KMS-11 (cell line): Measurements from ENCODE around the gene MAP4K5.
"Not testable (repeated sequence)": the region's sequence is repeated elsewhere in the genome, so short reads cannot be mapped to it uniquely, and the experiment has no call there.

Source experiments
- H2AFZ ChIP-seq: fragments of 200-600 bp; sonication (generic); 2 replicates; pipeline ENCODE4 v1.6.1; 2016; ENCODE audit warnings: antibody characterized with exemption, mixed run types, low read depth
- H3K27ac ChIP-seq: fragments of 200-600 bp; sonication (generic); 2 replicates; pipeline ENCODE4 v1.6.1; 2016; ENCODE audit warnings: mild to moderate bottlenecking, mixed run types
- H3K27me3 ChIP-seq: fragments of 200-600 bp; sonication (generic); 2 replicates; pipeline ENCODE4 v1.6.1; 2017; ENCODE audit warnings: mild to moderate bottlenecking, low read depth, mixed run types, moderate library complexity; ENCODE audit not compliant: insufficient read depth
- H3K36me3 ChIP-seq: fragments of 200-600 bp; sonication (generic); 2 replicates; pipeline ENCODE4 v1.6.1; 2017; ENCODE audit warnings: mild to moderate bottlenecking, mixed run types; ENCODE audit not compliant: insufficient read depth
- H3K4me1 ChIP-seq: fragments of 200-600 bp; sonication (generic); 2 replicates; pipeline ENCODE4 v1.6.1; 2016; ENCODE audit warnings: mild to moderate bottlenecking, low read depth, mixed run types; ENCODE audit not compliant: poor library complexity, severe bottlenecking
- H3K4me2 ChIP-seq: fragments of 200-600 bp; sonication (generic); 2 replicates; pipeline ENCODE4 v1.7.0; 2016; ENCODE audit warnings: mild to moderate bottlenecking, mixed run types
- H3K4me3 ChIP-seq: fragments of 200-600 bp; sonication (generic); IDR thresholded peaks from 2 replicates; pipeline ENCODE4 v1.6.1; 2017; ENCODE audit warnings: low read depth, low read length, mixed read lengths; ENCODE audit not compliant: insufficient read depth
- H3K79me2 ChIP-seq: fragments of 200-600 bp; sonication (generic); 2 replicates; pipeline ENCODE4 v1.6.1; 2016; ENCODE audit warnings: low read depth, mixed run types; ENCODE audit not compliant: insufficient read depth
- H3K9ac ChIP-seq: fragments of 200-600 bp; sonication (generic); 2 replicates; pipeline ENCODE4 v1.6.1; 2016; ENCODE audit warnings: mild to moderate bottlenecking, mixed run types
- H4K20me1 ChIP-seq: fragments of 200-600 bp; sonication (generic); 2 replicates; pipeline ENCODE4 v1.6.1; 2016; ENCODE audit warnings: mild to moderate bottlenecking, mixed run types; ENCODE audit not compliant: insufficient read depth
- CTCF ChIP-seq: fragments of 200-600 bp; sonication (generic); conservative IDR thresholded peaks from 2 replicates; pipeline ENCODE4 v1.6.1; 2017; ENCODE audit warnings: low read depth, mild to moderate bottlenecking, antibody characterized with exemption, low read length, moderate library complexity, mixed read lengths

Gene MAP4K5

GRCh38 chr14:50559990-50560930, 27.9 kb upstream of the MAP4K5 start, which contains the start of gene ATL1:
ATL1 (plus strand) TSS chr14:50560145; CDS start chr14:50560266, 121 bp downstream.
- no peak within 1 kb of the TSS for H2AFZ ChIP-seq
- H3K27ac ChIP-seq = no peak within 1 kb of the TSS

GRCh38 chr14:50552796-50553195, 20.4 kb upstream of the MAP4K5 start:
- not testable (repeated sequence) for H3K36me3 ChIP-seq, H3K79me2 ChIP-seq, H3K27ac ChIP-seq, H3K4me1 ChIP-seq, H3K9ac ChIP-seq, H2AFZ ChIP-seq, H3K4me2 ChIP-seq, H3K4me3 ChIP-seq, H3K27me3 ChIP-seq, H4K20me1 ChIP-seq

More at GRCh38 chr14:50559990-50560930, 27.9 kb upstream of the MAP4K5 start, which contains the start of gene ATL1:
- Histone ChIP-seq H3K79me2 (no peaks in the 10 kb centered on the region), H3K4me2 (no peak within 1 kb of the TSS), H4K20me1 (no peaks in the 10 kb centered on the region), H3K27me3 (no peaks in the 10 kb centered on the region), H3K4me3 (no peak within 1 kb of the TSS), H3K9ac (no peak within 1 kb of the TSS), H3K4me1 (no peaks in the 10 kb centered on the region), H3K36me3 (no peaks in the 10 kb centered on the region)
- TF ChIP-seq CTCF = no peak

- Histone ChIP-seq H3K36me3 (no peaks in the 10 kb centered on the region), H3K27ac (no peak overlapping the region), H4K20me1 (no peaks in the 10 kb centered on the region), H3K27me3 (no peaks in the 10 kb centered on the region), H3K79me2 (no peaks in the 10 kb centered on the region), H2AFZ (no peak overlapping the region), H3K4me3 (no peak overlapping the region), H3K9ac (no peak overlapping the region), H3K4me1 (no peaks in the 10 kb centered on the region), H3K4me2 (no peak overlapping the region)
- no peak for TF ChIP-seq CTCF
Observed at GRCh38 chr14:50551877-50552276, 19.5 kb upstream of the MAP4K5 start.

GRCh38 chr14:50550294-50550693, 17.9 kb upstream of the MAP4K5 start:
- no peak overlapping the region for H3K4me3 ChIP-seq
- no peaks in the 10 kb centered on the region for H3K36me3 ChIP-seq
- no peaks in the 10 kb centered on the region for H3K27me3 ChIP-seq
- H2AFZ ChIP-seq = no peak overlapping the region
- no peak overlapping the region for H3K9ac ChIP-seq
- no peaks in the 10 kb centered on the region for H3K79me2 ChIP-seq
- H3K27ac ChIP-seq = no peak overlapping the region
- no peak overlapping the region for H3K4me2 ChIP-seq
- H3K4me1 ChIP-seq = no peaks in the 10 kb centered on the region
- no peaks in the 10 kb centered on the region for H4K20me1 ChIP-seq
- no peak for TF ChIP-seq CTCF

GRCh38 chr14:50545618-50546017, 13.2 kb upstream of the MAP4K5 start:
- no peaks in the 10 kb centered on the region for H4K20me1 ChIP-seq
- H3K36me3 ChIP-seq = no peaks in the 10 kb centered on the region
- H3K27ac ChIP-seq = no peak overlapping the region
- H3K79me2 ChIP-seq = no peaks in the 10 kb centered on the region
- H3K9ac ChIP-seq = no peak overlapping the region
- H3K4me1 ChIP-seq = no peaks in the 10 kb centered on the region
- no peak overlapping the region for H2AFZ ChIP-seq
- no peak overlapping the region for H3K4me2 ChIP-seq
- no peaks in the 10 kb centered on the region for H3K27me3 ChIP-seq
- H3K4me3 ChIP-seq = no peak overlapping the region
- TF ChIP-seq CTCF = no peak
